Heart left ventricle (tissue), 16 donors: Measurements from ENCODE around the gene NASP. TPM values are rescaled to one million over a fixed set of nuclear protein-coding genes. Genes with fewer than 3 reads are reported as not detected.
"Not testable (repeated sequence)": the region's sequence is repeated elsewhere in the genome, so short reads cannot be mapped to it uniquely, and the experiment has no call there.

Source experiments
- ATAC-seq, 4 donors: fragments of 200-7000 bp; cut with Tn5 transposase; one replicate each; pipeline ENCODE4 v1.9.1; 2020 to 2022; ENCODE audit warnings: moderate library complexity in 4 of 4, mild to moderate bottlenecking in 3 of 4, moderate number of reproducible peaks in 1 of 4
- DNase-seq, 5 donors: peaks; one replicate each; pipeline ENCODE4 v3.0.0-alpha.2; 2020
- H3K27ac ChIP-seq, 12 donors: fragments of 200-600 bp; sonication (generic) in 4 of 12; one replicate each; pipeline versions ENCODE4 v1.5.0 to v1.8.0; 2016 to 2022; ENCODE audit warnings: mild to moderate bottlenecking in 2 of 12
- H3K27me3 ChIP-seq, 9 donors: fragments of 200-600 bp; sonication (generic) in 2 of 9; one replicate each; pipeline versions ENCODE4 v1.5.1 to v1.8.0; 2016 to 2022; ENCODE audit warnings: mild to moderate bottlenecking in 3 of 9
- H3K36me3 ChIP-seq, 9 donors: fragments of 200-600 bp; sonication (generic) in 2 of 9; one replicate each; pipeline versions ENCODE4 v1.5.0 to v1.8.0; 2018 to 2022; ENCODE audit warnings: mild to moderate bottlenecking in 2 of 9
- H3K4me1 ChIP-seq, 12 donors: fragments of 200-600 bp; sonication (generic) in 4 of 12; one replicate each; pipeline versions ENCODE4 v1.5.0 to v1.8.0; 2016 to 2022; ENCODE audit warnings: mild to moderate bottlenecking in 3 of 12
- H3K4me3 ChIP-seq, 12 donors: fragments of 200-600 bp; sonication (generic) in 4 of 12; one replicate each; pipeline versions ENCODE4 v1.5.0 to v1.8.0; 2017 to 2022; ENCODE audit warnings: mild to moderate bottlenecking in 9 of 12, moderate library complexity in 4 of 12
- H3K9me3 ChIP-seq, 12 donors: fragments of 200-600 bp; sonication (generic) in 4 of 12; one replicate each; pipeline versions ENCODE4 v1.5.0 to v1.8.0; 2016 to 2022; ENCODE audit warnings: mild to moderate bottlenecking in 1 of 12
- POLR2A ChIP-seq, 2 donors: fragments of 450-650 bp; IDR thresholded peaks; one replicate each; pipeline ENCODE4 v1.6.1; 2017; ENCODE audit warnings: antibody characterized with exemption in 2 of 2, mild to moderate bottlenecking in 2 of 2, moderate library complexity in 2 of 2
- WGBS, 4 donors: extraction: QIAGEN DNeasy Blood & Tissue Kit in 2 of 4; methylation state at CpG; one replicate each; pipeline versions ENCODE4 v1.1.5 to v1.1.7; 2013 to 2018; 5-methylcytosine and 5-hydroxymethylcytosine counted together
- intact Hi-C, 10 donors: fragments of 100-400 bp; cut with DNase I; formaldehyde crosslinking; loops; one replicate each; pipeline versions ENCODE4 v1.11.1 to v1.14.2; 2022
- polyA plus RNA-seq, 2 donors: library from polyadenylated mRNA; stranded (reverse); fragments of 200-250 nt; gene quantifications; one replicate each; pipeline ENCODE4 v1.2.3, GENCODE V29; 2013
- total RNA-seq, 9 donors: library from RNA; depleted of rRNA in 2 of 9; stranded (reverse); fragments of >200 nt in 2 of 9; fragmentation: NEBNext Ultra II Directional in 3 of 9; extraction: Animal tissue kit (Norgen Biotek cat#: 25700) in 3 of 9; gene quantifications; one replicate each; pipeline versions ENCODE4 v1.1.0 to v1.2.4, GENCODE V29; 2016 to 2023
- TF ChIP-seq, protein P1 (sequence below), 12 donors: fragments of 200-600 bp; sonication (generic) in 4 of 12; IDR thresholded peaks; one replicate each; pipeline versions ENCODE4 v1.5.0 to v1.8.0; 2018 to 2022; ENCODE audit warnings: antibody characterized with exemption in 12 of 12, mild to moderate bottlenecking in 5 of 12
- donor health status: ischemic (EF 13 %, LVEDD 7.1; RV severe dilation, severe dysfunction).
- donor health status: healthy with polysubstance abuse.
- donor health status: DM: no; HTN: yes; CAD: no.
- donor health status: DM: no; HTN: no; CAD: no.
- donor health status: ischemic (EF 25% LVEDD 6.9; RV normal size, moderate dysfunction).
- donor health status: ischemic (EF 25% LVEDD 5.7; RV mildly dilated, moderate dysfunction).
- donor health status: healthy.
- donor health status: DM: yes; HTN: yes; CAD: no.
- donor health status: ischemic (EF 35%, LVEDD 5.7; RV mildly dilated, moderate dysfunction).
- donor health status: nonischemic (EF 11% LVEDD 7.7; RV severe dilation, severe dysfunction).
- donor health status: DM: yes; HTN: yes; CAD: no.
- donor health status: PGD.
- donor health status: ischemic (EF 29% LVEDD 5.4; RV normal size, mild dysfunction).
- donor health status: nonischemic (EF 23%, LVEDD 6.1; RV moderate dilation, normal function).

Gene NASP
- total and polyA plus RNA-seq, 11 donors = 24.5 to 86.6 (median 33.9) TPM

DNA sequence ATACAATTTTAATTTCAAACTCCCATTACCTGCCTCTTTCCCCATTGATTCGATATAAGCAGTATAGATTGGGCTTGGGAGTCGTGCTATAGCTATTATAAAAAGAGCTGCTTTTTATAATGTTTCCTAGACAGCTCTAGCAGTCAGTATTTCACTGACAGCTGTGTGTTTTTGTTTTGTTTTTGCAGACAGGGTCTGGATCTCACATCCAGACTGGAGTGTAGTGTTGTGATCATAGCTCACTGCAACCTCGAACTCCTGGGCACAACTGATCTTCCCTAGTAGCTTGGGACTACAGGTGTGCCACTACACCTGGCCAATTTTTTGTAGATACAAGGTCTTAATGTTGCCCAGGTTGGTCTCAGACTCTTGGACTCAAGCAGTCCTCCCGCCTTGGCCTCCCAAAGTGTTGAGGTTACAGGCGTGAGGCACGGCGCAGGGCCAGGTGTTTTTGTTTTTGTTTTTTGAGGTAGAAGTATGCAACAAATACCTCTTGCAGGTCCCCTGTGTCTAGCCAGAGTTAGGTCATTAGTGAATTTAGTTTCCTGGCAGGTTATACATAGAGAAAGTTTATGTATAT lies 1.7 kb downstream of the NASP start:
- Histone ChIP-seq H3K9me3 (no peaks in the 10 kb centered on the region), H3K4me3 (peak overlapping the region in 9 of 12 donors; percentile 78 to 99 (median 94)), H3K27me3 (no peaks in the 10 kb centered on the region), H3K36me3 (no peaks in the 10 kb centered on the region), H3K27ac (peak overlapping the region in 4 of 12 donors; percentile 93 to 96 (median 94)), H3K4me1 (peaks cover 0 to 41% (median 18%) of the 10 kb centered on the region in 12 donors)
- no peak for TF ChIP-seq POLR2A (IDR thresholded peaks at IDR 0.05)
- TF ChIP-seq, protein P1, sequence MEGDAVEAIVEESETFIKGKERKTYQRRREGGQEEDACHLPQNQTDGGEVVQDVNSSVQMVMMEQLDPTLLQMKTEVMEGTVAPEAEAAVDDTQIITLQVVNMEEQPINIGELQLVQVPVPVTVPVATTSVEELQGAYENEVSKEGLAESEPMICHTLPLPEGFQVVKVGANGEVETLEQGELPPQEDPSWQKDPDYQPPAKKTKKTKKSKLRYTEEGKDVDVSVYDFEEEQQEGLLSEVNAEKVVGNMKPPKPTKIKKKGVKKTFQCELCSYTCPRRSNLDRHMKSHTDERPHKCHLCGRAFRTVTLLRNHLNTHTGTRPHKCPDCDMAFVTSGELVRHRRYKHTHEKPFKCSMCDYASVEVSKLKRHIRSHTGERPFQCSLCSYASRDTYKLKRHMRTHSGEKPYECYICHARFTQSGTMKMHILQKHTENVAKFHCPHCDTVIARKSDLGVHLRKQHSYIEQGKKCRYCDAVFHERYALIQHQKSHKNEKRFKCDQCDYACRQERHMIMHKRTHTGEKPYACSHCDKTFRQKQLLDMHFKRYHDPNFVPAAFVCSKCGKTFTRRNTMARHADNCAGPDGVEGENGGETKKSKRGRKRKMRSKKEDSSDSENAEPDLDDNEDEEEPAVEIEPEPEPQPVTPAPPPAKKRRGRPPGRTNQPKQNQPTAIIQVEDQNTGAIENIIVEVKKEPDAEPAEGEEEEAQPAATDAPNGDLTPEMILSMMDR (IDR thresholded peaks at IDR 0.05) = no peak
- no peak for ATAC-seq
- intact Hi-C loops = loop anchor here in 3 of 10 donors (10.0 kb wide), 1 partner anchor 99 kb away; the partner anchor contains the start of genes GPBP1L1 (in 3 of the 3) and TMEM69 (in 3 of the 3)
- 40 to 58% (median 45%) methylated on average over 7 of the region's 7 CpGs for WGBS, 4 donors
- DNase-seq = no peak

DNA sequence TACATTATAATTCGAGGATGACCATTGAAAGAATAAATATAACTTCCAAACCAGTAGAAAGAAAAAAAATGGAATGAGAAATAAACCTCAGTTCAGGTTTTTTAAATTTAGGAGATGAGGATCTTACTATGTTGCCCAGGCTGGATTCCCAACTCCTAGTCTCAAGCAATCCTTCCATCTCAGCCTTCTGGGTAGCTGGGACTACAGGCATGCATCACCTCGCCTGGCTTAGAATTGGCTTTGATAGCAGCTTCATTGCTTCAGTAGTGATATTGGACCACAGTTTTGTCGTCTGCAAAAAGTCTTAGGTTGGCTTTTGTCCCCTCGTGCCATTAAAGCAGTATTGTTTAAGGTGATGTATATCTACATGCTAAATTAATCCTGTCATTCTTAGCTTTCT lies 2.9 kb downstream of the NASP start:
- no peaks in the 10 kb centered on the region for H3K9me3 ChIP-seq
- intact Hi-C loops = loop anchor here in 3 of 10 donors (10.0 kb wide), 1 partner anchor 98 kb away; the partner anchor contains the start of genes GPBP1L1 (in 3 of the 3) and TMEM69 (in 3 of the 3)
- H3K36me3 ChIP-seq = peaks cover 0 to 10% (median 5%) of the 10 kb centered on the region in 9 donors
- peak overlapping the region in 1 of 12 donors; percentile 41 for H3K4me3 ChIP-seq
- no peaks in the 10 kb centered on the region for H3K27me3 ChIP-seq
- ATAC-seq = no peak
- WGBS, 4 donors = 77 to 85% (median 80%) methylated on average over 4 of the region's 4 CpGs
- peak overlapping the region in 1 of 12 donors; percentile 76 for H3K27ac ChIP-seq
- TF ChIP-seq, protein P1 (IDR thresholded peaks at IDR 0.05) = no peak
- no peak for TF ChIP-seq POLR2A (IDR thresholded peaks at IDR 0.05)
- peaks cover 0 to 40% (median 18%) of the 10 kb centered on the region in 12 donors for H3K4me1 ChIP-seq
- DNase-seq = no peak

DNA sequence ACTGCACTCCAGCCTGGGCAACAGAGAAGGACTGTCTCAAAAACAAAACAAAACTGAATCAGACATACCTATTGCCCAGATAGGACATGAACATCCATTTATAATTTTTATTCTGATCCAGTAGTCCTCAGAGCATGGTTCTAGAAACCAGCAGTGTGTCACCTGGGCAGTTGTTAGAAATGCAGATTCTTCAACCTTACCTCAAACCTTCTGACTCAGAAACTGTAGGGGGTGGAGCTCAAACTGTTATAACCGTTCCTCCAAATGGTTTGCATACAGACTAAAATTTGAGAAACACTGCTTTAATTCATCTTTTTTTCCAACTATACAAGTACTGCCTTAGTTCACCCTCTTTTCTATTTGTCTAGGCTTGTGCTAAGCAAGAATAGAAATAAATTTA lies 6.0 kb downstream of the NASP start:
- no peak for TF ChIP-seq POLR2A (IDR thresholded peaks at IDR 0.05)
- TF ChIP-seq, protein P1 (IDR thresholded peaks at IDR 0.05) = no peak
- ATAC-seq (peak in 2 of 4 donors; percentile 3 to 12), DNase-seq (no peak)
- no peaks in the 10 kb centered on the region for H3K27me3 ChIP-seq
- peaks cover 0 to 39% (median 32%) of the 10 kb centered on the region in 9 donors for H3K36me3 ChIP-seq
- H3K27ac ChIP-seq = peak overlapping the region in 5 of 12 donors; percentile 11 to 49 (median 23)
- intact Hi-C loops = loop anchor here in 3 of 10 donors (10.0 kb wide), 1 partner anchor 95 kb away; the partner anchor contains the start of genes GPBP1L1 (in 3 of the 3) and TMEM69 (in 3 of the 3)
- peak overlapping the region in 7 of 12 donors; percentile 15 to 36 (median 25) for H3K4me3 ChIP-seq
- peaks cover 0 to 26% (median 17%) of the 10 kb centered on the region in 12 donors for H3K4me1 ChIP-seq
- no peaks in the 10 kb centered on the region for H3K9me3 ChIP-seq
- 45 to 65% (median 59%) methylated on average over 1 of the region's 1 CpG for WGBS, 4 donors

DNA sequence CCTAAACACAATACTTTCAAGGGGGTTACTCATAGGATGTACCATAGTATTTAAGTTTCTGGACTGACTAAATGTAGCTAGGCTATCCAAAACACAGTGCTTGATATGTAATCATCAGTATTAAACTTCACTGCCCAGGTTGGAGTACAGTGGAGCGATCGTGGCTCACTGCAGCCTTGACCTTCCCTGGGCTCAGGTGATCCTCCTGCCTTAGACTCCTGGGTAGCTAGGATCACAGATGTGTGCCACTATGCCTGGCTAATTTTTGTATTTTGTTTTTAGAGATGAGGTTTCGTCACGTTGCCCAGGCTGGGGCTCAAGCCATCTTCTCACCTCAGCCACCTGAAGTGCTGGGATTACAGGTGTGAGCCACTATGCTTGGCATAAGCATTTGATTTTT lies 10.6 kb downstream of the NASP start:
- H3K4me1 ChIP-seq = peaks cover 0 to 8% (median 0%) of the 10 kb centered on the region in 12 donors
- TF ChIP-seq, protein P1 (IDR thresholded peaks at IDR 0.05) = no peak
- TF ChIP-seq POLR2A (IDR thresholded peaks at IDR 0.05) = no peak
- H3K9me3 ChIP-seq = no peaks in the 10 kb centered on the region
- peaks cover 0 to 58% (median 37%) of the 10 kb centered on the region in 9 donors for H3K36me3 ChIP-seq
- no peak for ATAC-seq
- H3K27ac ChIP-seq = no peak overlapping the region
- no peak overlapping the region for H3K4me3 ChIP-seq
- 86 to 96% (median 93%) methylated on average over 4 of the region's 4 CpGs for WGBS, 4 donors
- H3K27me3 ChIP-seq = no peaks in the 10 kb centered on the region
- intact Hi-C loops = no loop called here
- DNase-seq = no peak

DNA sequence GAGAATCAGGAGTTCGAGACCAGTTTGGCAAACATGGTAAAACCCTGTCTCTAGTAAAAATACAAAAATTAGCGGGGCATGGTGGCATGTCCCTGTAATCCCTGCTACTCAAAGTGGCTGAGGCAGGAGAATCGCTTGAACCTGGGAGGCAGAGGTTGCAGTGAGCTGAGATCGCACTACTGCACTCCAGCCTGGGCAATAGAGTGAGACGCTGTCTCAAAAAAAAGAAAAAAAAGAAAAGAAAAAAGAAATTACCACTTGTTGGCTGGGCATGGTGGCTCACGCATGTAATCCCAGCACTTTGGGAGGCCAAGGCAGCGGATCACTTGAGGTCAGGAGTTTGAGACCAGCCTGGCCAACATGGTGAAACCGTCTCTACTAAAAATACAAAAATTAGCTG lies 12.9 kb downstream of the NASP start:
- DNase-seq, H3K27ac ChIP-seq, intact Hi-C loops: not testable (repeated sequence)

More for the DNA sequence above, 12.9 kb downstream of the NASP start:
- H3K9me3 ChIP-seq, H3K4me1 ChIP-seq, H3K4me3 ChIP-seq, ATAC-seq, H3K27me3 ChIP-seq: not testable (repeated sequence)
- WGBS, 4 donors = 95 to 98% (median 96%) methylated on average over 8 of the region's 8 CpGs
- H3K36me3 ChIP-seq = peaks cover 0 to 55% (median 32%) of the 10 kb centered on the region in 9 donors
